ENCODE data around the gene CYP4F2.

DNA sequence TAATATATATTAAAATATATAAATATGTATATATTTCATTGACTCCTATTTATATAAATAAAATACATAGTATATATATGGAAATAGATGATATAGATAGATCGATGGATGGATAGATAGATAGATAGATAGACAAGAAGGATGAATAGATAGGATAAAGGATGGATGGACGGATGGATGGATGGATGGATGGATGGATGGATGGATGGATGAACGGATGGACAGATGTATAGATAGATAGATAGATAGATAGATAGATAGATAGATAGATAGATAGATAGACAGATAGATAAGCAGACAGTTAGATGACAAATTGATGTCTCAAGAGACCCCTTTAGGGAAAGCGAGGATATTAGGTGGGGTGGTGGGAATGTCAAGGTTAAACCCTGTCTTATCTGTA is 21.4 kb upstream of the CYP4F2 start:
- no peak for TF ChIP-seq CTCF (conservative IDR thresholded peaks at IDR 0.05 in 1 of 2, IDR thresholded peaks at IDR 0.05 in 1 of 2; ENCODE audit: extremely low read depth in 1 of 2, insufficient read depth in 1 of 2, low read depth in 1 of 2, low read length in 2 of 2)
- TF ChIP-seq EZH2 (IDR thresholded peaks at IDR 0.05; ENCODE audit: borderline replicate concordance, low read length): no peak

All from mammary epithelial cell (primary cell).